ENCODE data around the gene PHF21B.
"Not testable (repeated sequence)": the region's sequence is repeated elsewhere in the genome, so short reads cannot be mapped to it uniquely, and the experiment has no call there.

The PHF21B gene

DNA sequence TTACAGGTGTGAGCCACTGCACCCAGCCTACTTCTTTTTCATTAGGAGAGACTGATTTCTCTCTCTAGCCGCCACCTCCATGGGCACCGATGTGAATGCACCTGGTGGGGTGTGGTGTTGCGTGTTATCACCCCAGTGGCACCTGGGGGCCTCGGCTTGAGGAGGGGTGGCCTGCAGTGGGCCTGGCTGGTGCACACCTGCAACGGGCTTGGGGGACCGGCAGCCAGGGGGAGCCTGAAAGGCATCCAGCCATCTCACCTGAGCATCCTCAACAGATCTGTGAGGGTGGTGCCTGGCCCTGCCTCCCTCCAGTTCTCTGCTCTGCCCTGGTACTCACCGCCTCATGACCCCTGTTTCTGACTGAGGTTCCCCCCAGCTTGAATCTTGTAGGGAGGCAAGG is 148.6 kb downstream of the PHF21B start:
- TF ChIP-seq, protein P1, sequence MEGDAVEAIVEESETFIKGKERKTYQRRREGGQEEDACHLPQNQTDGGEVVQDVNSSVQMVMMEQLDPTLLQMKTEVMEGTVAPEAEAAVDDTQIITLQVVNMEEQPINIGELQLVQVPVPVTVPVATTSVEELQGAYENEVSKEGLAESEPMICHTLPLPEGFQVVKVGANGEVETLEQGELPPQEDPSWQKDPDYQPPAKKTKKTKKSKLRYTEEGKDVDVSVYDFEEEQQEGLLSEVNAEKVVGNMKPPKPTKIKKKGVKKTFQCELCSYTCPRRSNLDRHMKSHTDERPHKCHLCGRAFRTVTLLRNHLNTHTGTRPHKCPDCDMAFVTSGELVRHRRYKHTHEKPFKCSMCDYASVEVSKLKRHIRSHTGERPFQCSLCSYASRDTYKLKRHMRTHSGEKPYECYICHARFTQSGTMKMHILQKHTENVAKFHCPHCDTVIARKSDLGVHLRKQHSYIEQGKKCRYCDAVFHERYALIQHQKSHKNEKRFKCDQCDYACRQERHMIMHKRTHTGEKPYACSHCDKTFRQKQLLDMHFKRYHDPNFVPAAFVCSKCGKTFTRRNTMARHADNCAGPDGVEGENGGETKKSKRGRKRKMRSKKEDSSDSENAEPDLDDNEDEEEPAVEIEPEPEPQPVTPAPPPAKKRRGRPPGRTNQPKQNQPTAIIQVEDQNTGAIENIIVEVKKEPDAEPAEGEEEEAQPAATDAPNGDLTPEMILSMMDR (IDR thresholded peaks at IDR 0.05; ENCODE audit: control insufficient read depth, extremely low read depth, insufficient read depth) = no peak

DNA sequence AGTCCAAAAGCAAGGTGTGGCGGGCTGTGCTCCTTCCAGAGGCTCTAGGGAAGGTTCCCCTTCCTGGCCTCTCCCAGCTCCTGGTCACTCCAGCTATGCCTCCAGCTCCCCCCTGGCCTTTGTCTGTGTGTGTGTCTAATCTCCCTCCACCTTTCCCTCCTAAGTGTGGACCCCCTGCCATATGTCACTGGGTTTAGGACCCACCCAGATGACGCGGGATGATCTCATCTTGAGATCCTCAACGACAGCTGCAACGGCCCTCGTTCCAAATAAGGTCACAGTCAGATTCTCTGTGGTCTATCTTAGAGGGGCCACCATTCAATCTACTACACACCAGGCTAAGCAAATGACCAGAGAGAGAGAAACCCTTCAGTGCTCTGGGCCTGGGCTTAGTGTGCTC is 149.5 kb downstream of the PHF21B start:
- H3K4me3 ChIP-seq (ENCODE audit: low read depth, low read length) = no peak overlapping the region
- TF ChIP-seq, protein P1 (IDR thresholded peaks at IDR 0.05; ENCODE audit: control insufficient read depth, extremely low read depth, insufficient read depth) = no peak
- no peak for DNase-seq (ENCODE audit: low read depth)

More for the DNA sequence above, 148.6 kb downstream of the PHF21B start:
- no peak for DNase-seq (ENCODE audit: low read depth)
- H3K4me3 ChIP-seq (ENCODE audit: low read depth, low read length) = no peak overlapping the region

GRCh38 chr22:44859641-44860040 is 150.2 kb downstream of the PHF21B start:
- no peak for DNase-seq (ENCODE audit: low read depth)
- no peak overlapping the region for H3K4me3 ChIP-seq (ENCODE audit: low read depth, low read length)
- TF ChIP-seq, protein P1 (IDR thresholded peaks at IDR 0.05; ENCODE audit: control insufficient read depth, extremely low read depth, insufficient read depth) = no peak

DNA sequence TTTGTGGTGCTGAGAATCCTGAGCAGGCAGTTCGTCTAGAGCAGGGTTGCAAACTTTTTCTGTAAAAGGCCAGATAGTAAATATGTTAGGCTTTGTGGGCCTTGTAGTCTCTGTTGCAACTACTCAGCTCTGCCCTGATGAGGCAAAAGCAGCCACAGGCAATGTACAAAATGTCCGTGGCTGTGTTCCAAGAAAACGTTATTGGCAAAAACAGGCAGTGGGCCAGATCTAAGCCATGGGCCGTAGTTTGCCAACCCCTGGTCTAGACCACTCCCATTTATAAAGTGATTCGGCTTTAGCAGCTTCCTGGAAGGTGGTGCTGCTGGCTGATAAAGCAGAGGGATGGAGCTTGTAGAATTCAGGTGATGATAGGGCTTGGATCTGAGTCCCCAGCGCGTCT is 151.0 kb downstream of the PHF21B start:
- H3K4me3 ChIP-seq (ENCODE audit: low read depth, low read length); DNase-seq (ENCODE audit: low read depth): not testable (repeated sequence)

- DNase-seq (ENCODE audit: low read depth) = no peak
- no peak overlapping the region for H3K4me3 ChIP-seq (ENCODE audit: low read depth, low read length)
- TF ChIP-seq, protein P1 (IDR thresholded peaks at IDR 0.05; ENCODE audit: control insufficient read depth, extremely low read depth, insufficient read depth) = no peak
These were observed 153.9 kb downstream of the PHF21B start for GRCh38 chr22:44855855-44856254.

- not testable (repeated sequence) for DNase-seq (ENCODE audit: low read depth); H3K4me3 ChIP-seq (ENCODE audit: low read depth, low read length)
These were observed 155.2 kb downstream of the PHF21B start for GRCh38 chr22:44854641-44855040.

DNA sequence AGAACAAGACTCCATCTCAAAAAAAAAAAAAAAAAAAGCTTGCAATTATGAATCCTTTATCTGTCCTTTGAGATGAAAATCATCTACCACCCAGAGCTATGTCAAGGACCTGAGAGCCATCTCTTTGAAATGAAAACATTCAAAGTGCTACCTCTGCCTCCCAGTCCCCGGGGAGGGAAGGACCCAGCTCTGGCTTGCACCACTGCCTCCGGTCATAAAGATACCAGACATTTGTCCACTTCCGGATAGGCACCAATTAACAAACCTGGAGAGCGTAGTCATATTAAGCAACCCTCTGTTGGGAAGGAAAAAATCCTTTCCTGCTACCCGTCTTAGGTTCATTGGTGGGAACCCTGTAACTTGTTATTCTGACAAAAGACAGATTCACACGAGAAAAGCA is 158.9 kb downstream of the PHF21B start:
- TF ChIP-seq, protein P1 (IDR thresholded peaks at IDR 0.05; ENCODE audit: control insufficient read depth, extremely low read depth, insufficient read depth) = no peak
- H3K4me3 ChIP-seq (ENCODE audit: low read depth, low read length) = no peak overlapping the region
- no peak for DNase-seq (ENCODE audit: low read depth)

- DNase-seq (ENCODE audit: low read depth) = no peak
- H3K4me3 ChIP-seq (ENCODE audit: low read depth, low read length) = no peak overlapping the region
- TF ChIP-seq, protein P1 (IDR thresholded peaks at IDR 0.05; ENCODE audit: control insufficient read depth, extremely low read depth, insufficient read depth) = no peak
These were observed 160.9 kb downstream of the PHF21B start for GRCh38 chr22:44848791-44849420.
